NCI-H510A (cell line): Measurements from ENCODE around the gene OR51S1.
"Not testable (repeated sequence)": the region's sequence is repeated elsewhere in the genome, so short reads cannot be mapped to it uniquely, and the experiment has no call there.

Experiments used
- DNase-seq: peaks from one replicate; lab custom pipeline; 2025; lab: John Stamatoyannopoulos, UW

The OR51S1 gene

DNA sequence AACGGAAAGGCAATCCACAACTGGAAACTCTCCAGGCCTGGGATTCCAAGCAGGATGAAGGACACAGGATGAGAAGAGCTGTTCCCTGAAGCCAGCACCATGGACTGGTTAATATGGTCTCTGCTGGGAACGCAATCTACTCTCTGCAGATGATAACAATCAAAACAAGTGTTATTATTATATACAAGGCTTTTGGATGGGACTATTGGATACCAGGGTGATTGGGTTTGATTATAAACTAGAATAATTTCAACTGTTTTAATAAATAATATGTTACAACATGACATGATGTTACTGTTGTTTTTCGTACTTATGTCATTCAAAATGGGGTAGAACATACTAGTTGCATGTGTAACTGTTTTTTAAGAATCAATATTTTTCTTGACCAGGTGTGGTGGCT, 44.7 kb downstream of the OR51S1 start, which contains the start of gene OR52R1:
OR52R1 (minus strand) TSS at position 101 of the 400 bp plus-strand sequence; CDS start at position 101, 0 bp downstream.
- no peak for DNase-seq

- not testable (repeated sequence) for DNase-seq
Measured at GRCh38 chr11:4801316-4801715, 47.7 kb downstream of the OR51S1 start.

DNA sequence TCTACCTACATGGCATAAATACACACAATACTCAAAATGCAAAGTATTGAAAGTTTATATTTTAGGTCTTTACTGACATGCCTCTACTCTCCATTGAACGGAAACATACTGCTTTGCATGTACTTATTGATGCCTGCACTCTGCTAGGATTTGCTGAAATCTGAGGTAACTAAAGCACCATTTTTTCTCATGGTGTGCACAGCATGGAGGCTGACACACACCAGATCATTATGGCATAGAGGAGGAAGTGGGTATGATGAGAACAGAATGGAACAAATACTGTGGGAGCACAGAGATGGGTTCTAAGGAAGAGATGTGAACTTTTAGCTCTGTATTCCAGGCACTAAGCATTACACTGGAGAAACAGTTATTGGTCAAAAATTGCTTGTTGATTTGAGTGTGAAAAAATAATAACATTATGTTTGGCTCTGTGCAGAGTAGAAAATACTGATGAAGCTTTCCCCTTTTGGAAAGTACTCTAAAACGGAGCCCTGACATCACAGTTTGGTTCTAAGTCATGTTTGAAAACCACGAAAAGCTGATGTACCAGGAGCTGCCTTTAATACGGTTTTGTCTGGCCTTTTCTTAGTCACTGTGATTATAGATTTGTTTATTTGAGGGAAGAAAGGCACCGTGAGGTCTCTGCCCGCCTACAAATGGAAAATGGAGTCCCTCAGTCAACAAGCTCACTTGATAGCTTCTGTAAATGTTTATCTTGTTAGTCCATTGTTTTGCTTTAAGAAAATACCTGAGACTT, 50.4 kb downstream of the OR51S1 start:
- DNase-seq, result no peak
